Loucy (cell line): ENCODE results near the gene ZNF587B.
"Not testable (repeated sequence)": the region's sequence is repeated elsewhere in the genome, so short reads cannot be mapped to it uniquely, and the experiment has no call there.

Experiments used
- CTCF ChIP-seq: fragments of 200-600 bp; sonication (generic); conservative IDR thresholded peaks from 2 replicates; pipeline ENCODE4 v1.5.1; 2014; ENCODE audit warnings: mild to moderate bottlenecking, antibody characterized with exemption, low read length
- EZH2phosphoT487 ChIP-seq: fragments of 200-600 bp; IDR thresholded peaks from 2 replicates; pipeline ENCODE4 v1.6.1; 2018; ENCODE audit warnings: antibody characterized with exemption, mild to moderate bottlenecking, moderate library complexity, borderline replicate concordance

GRCh38 chr19:57836991-57837390 lies 6.9 kb downstream of the ZNF587B start:
- not testable (repeated sequence) for TF ChIP-seq CTCF, EZH2phosphoT487
